Chondrocyte (in vitro differentiated cells): ENCODE results near the gene LRP3. TPM values are rescaled to one million over a fixed set of nuclear protein-coding genes. Genes with fewer than 3 reads are reported as not detected.
"Not testable (repeated sequence)": the region's sequence is repeated elsewhere in the genome, so short reads cannot be mapped to it uniquely, and the experiment has no call there.

ENCODE experiments used
- DNase-seq: peaks from one replicate; pipeline ENCODE4 v3.0.0; 2021; ENCODE audit warnings: mixed read lengths, low spot score
- H3K27ac Mint-ChIP-seq: one replicate; pipeline ENCODE4 v1.8.0; 2021; ENCODE audit warnings: mild to moderate bottlenecking, moderate library complexity, mixed read lengths; ENCODE audit not compliant: unreplicated experiment
- H3K27me3 Mint-ChIP-seq: 2 replicates; pipeline ENCODE4 v1.8.0; 2021; ENCODE audit warnings: low read depth, mixed read lengths
- H3K36me3 Mint-ChIP-seq: 2 replicates; pipeline ENCODE4 v1.8.0; 2021; ENCODE audit warnings: low read depth, mixed read lengths
- H3K4me1 Mint-ChIP-seq: 2 replicates; pipeline ENCODE4 v1.8.0; 2021; ENCODE audit warnings: low read depth, mild to moderate bottlenecking, mixed read lengths
- H3K4me3 Mint-ChIP-seq: one replicate; pipeline ENCODE4 v1.8.0; 2021; ENCODE audit warnings: mild to moderate bottlenecking, moderate library complexity, mixed read lengths; ENCODE audit not compliant: unreplicated experiment
- H3K9me3 Mint-ChIP-seq: 2 replicates; pipeline ENCODE4 v1.8.0; 2021; ENCODE audit warnings: low read depth, mixed read lengths
- CTCF ChIP-seq: fragments of 200-600 bp; sonication (generic); IDR thresholded peaks from 2 replicates; pipeline ENCODE4 v1.5.0; 2021; ENCODE audit warnings: antibody characterized with exemption, mild to moderate bottlenecking, moderate library complexity
- total RNA-seq: library from RNA; stranded (reverse); gene quantifications from 3 replicates; pipeline ENCODE4 v1.2.1, GENCODE V29; 2021

LRP3 gene
- total RNA-seq, 1 donor from 2014 or later: 33.2 TPM

DNA sequence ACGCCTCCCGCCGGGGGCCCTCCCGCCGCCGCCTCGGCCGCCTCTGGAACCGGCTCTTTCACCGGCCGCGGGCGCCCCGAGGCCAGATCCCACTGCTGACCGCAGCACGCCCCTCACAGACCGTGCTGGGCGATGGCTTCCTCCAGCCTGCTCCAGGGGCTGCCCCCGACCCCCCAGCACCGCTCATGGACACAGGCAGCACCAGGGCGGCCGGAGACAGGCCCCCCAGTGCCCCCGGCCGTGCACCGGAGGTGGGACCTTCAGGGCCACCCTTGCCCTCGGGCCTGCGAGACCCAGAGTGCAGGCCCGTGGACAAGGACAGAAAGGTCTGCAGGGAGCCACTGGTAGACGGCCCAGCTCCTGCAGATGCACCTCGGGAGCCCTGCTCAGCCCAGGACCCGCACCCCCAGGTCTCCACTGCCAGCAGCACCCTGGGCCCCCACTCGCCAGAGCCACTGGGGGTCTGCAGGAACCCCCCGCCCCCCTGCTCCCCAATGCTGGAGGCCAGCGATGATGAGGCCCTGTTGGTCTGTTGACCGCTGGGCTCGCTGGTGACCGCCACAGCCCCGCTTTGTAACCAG lies 13.0 kb downstream of the LRP3 start:
- Mint-ChIP-seq H3K27ac (no peak overlapping the region), H3K4me1 (no peaks in the 10 kb centered on the region), H3K4me3 (no peak overlapping the region), H3K36me3 (peaks cover 7% of the 10 kb centered on the region), H3K27me3 (no peaks in the 10 kb centered on the region), H3K9me3 (no peaks in the 10 kb centered on the region)
- peak; percentile 91 for DNase-seq
- TF ChIP-seq CTCF: no peak

- Mint-ChIP-seq H3K9me3 (no peaks in the 10 kb centered on the region), H3K27me3 (no peaks in the 10 kb centered on the region), H3K36me3 (peaks cover 3% of the 10 kb centered on the region), H3K4me1 (no peaks in the 10 kb centered on the region), H3K27ac (no peak overlapping the region), H3K4me3 (no peak overlapping the region)
- DNase-seq: no peak
- TF ChIP-seq CTCF: no peak
Measured at GRCh38 chr19:33207903-33208302, 13.8 kb downstream of the LRP3 start.

- TF ChIP-seq CTCF: no peak
- H3K27me3 Mint-ChIP-seq: no peaks in the 10 kb centered on the region
- H3K36me3 Mint-ChIP-seq: no peaks in the 10 kb centered on the region
- H3K27ac Mint-ChIP-seq: no peak overlapping the region
- DNase-seq: no peak
- no peaks in the 10 kb centered on the region for H3K9me3 Mint-ChIP-seq
- no peaks in the 10 kb centered on the region for H3K4me1 Mint-ChIP-seq
- no peak overlapping the region for H3K4me3 Mint-ChIP-seq
Measured at GRCh38 chr19:33208371-33208895, 14.3 kb downstream of the LRP3 start.

DNA sequence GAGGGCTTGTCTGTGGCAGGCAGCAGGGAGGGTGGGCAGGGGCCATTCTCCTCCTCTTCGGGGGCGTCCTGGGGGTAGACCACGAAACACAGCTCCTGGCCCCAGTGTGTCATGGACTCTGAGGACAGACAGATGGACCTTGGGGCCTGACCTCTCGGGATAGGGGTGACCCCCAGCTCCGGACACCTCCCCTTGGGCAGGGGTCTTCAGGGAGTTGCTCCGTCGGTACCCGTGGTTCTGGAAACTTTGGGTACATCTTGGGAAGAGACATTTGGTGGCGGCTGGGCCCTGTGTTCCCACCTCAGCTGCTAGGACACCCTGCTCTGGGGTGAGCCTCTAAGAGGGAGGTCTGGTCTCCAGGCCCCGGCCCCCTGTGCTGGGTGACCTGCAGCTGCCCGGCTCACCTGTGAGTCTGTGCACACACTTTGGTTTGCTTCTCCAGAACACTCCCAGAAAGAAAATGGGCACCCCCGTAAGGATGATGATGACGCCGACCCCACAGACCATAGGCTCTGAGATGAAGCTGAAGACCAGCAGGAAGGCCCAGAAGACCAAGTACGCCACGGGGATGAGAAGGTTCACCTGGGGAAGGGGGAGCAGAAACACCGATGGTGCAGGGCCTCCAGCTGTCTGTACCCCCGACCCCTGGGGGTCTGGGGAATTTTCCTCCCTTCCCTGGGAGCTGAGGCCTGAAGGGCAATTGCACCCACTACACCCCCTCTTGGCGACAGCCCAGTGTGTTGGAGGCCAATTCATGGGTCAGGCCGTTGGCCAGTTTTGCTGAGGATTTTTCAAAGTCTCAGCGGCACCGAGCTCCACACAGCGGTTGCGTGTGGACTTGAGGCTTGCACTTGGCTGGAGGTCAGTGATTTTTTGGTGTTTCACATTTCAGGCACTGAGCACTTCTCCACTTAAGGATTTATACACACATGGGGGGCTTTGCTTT lies 15.0 kb downstream of the LRP3 start:
- Mint-ChIP-seq H3K36me3 (no peaks in the 10 kb centered on the region), H3K4me1 (no peaks in the 10 kb centered on the region), H3K9me3 (no peaks in the 10 kb centered on the region), H3K27ac (no peak overlapping the region), H3K4me3 (no peak overlapping the region), H3K27me3 (no peaks in the 10 kb centered on the region)
- no peak for DNase-seq
- no peak for TF ChIP-seq CTCF

- not testable (repeated sequence) for H3K27ac Mint-ChIP-seq, H3K9me3 Mint-ChIP-seq, H3K27me3 Mint-ChIP-seq, H3K4me3 Mint-ChIP-seq, H3K4me1 Mint-ChIP-seq, H3K36me3 Mint-ChIP-seq, DNase-seq
Measured at GRCh38 chr19:33209850-33210230, 15.7 kb downstream of the LRP3 start.
